Kidney epithelial cell (primary cell): ENCODE data around the gene UGT1A10. TPM values are rescaled to one million over a fixed set of nuclear protein-coding genes. Genes with fewer than 3 reads are reported as not detected.
"Not testable (repeated sequence)": the region's sequence is repeated elsewhere in the genome, so short reads cannot be mapped to it uniquely, and the experiment has no call there.

Experiments used
- DNase-seq: peaks from one replicate; pipeline ENCODE4 v3.0.0-alpha.2; 2010; ENCODE audit warnings: low read depth
- H3K27me3 ChIP-seq: 2 replicates; pipeline ENCODE4 v1.6.0; 2011; ENCODE audit warnings: low read length; ENCODE audit not compliant: control insufficient read depth, insufficient read depth
- H3K36me3 ChIP-seq: 2 replicates; pipeline ENCODE4 v1.5.1; 2011; ENCODE audit warnings: low read length; ENCODE audit not compliant: control insufficient read depth, insufficient read depth
- H3K4me3 ChIP-seq: 2 replicates; pipeline ENCODE4 v1.5.1; 2011; ENCODE audit warnings: low read depth, mild to moderate bottlenecking, control low read depth, low read length
- CTCF ChIP-seq: IDR thresholded peaks from 2 replicates; pipeline ENCODE4 v1.5.1; 2011; ENCODE audit warnings: mild to moderate bottlenecking, moderate library complexity, low read length, control low read depth, inconsistent platforms; ENCODE audit not compliant: insufficient read depth, poor library complexity, severe bottlenecking
- total RNA-seq: library from RNA; depleted of rRNA; stranded (reverse); fragments of >200 nt; gene quantifications from 2 replicates; pipeline ENCODE4 v1.2.3, GENCODE V29; 2015

The UGT1A10 gene
- total RNA-seq, 1 donor from 2014 or later, result not detected

- no peaks in the 10 kb centered on the region for H3K27me3 ChIP-seq
- H3K36me3 ChIP-seq, result no peaks in the 10 kb centered on the region
- H3K4me3 ChIP-seq, result no peak overlapping the region
- DNase-seq, result no peak
- no peak for TF ChIP-seq CTCF
Measured at GRCh38 chr2:233746475-233747282, 110.4 kb downstream of the UGT1A10 start.

- no peaks in the 10 kb centered on the region for H3K36me3 ChIP-seq
- H3K27me3 ChIP-seq, result no peaks in the 10 kb centered on the region
- DNase-seq, result no peak
- H3K4me3 ChIP-seq, result no peak overlapping the region
- TF ChIP-seq CTCF, result no peak
Measured at GRCh38 chr2:233747283-233747544, 111.0 kb downstream of the UGT1A10 start.

- not testable (repeated sequence) for H3K4me3 ChIP-seq, H3K27me3 ChIP-seq, DNase-seq, H3K36me3 ChIP-seq
Measured at GRCh38 chr2:233750689-233751088, 114.4 kb downstream of the UGT1A10 start.

GRCh38 chr2:233751212-233752009 lies 115.2 kb downstream of the UGT1A10 start:
- DNase-seq, H3K4me3 ChIP-seq, H3K27me3 ChIP-seq, H3K36me3 ChIP-seq: not testable (repeated sequence)

- DNase-seq, result no peak
- Histone ChIP-seq H3K4me3 (no peak overlapping the region), H3K27me3 (no peaks in the 10 kb centered on the region), H3K36me3 (no peaks in the 10 kb centered on the region)
- TF ChIP-seq CTCF, result no peak
Measured at GRCh38 chr2:233754872-233755611, 118.8 kb downstream of the UGT1A10 start.

GRCh38 chr2:233756429-233757081 lies 120.3 kb downstream of the UGT1A10 start:
- DNase-seq, result no peak
- Histone ChIP-seq H3K36me3 (no peaks in the 10 kb centered on the region), H3K27me3 (no peaks in the 10 kb centered on the region), H3K4me3 (no peak overlapping the region)
- no peak for TF ChIP-seq CTCF
